ENCODE measurements around the gene EVA1C.
"Not testable (repeated sequence)": the region's sequence is repeated elsewhere in the genome, so short reads cannot be mapped to it uniquely, and the experiment has no call there.

EVA1C gene

DNA sequence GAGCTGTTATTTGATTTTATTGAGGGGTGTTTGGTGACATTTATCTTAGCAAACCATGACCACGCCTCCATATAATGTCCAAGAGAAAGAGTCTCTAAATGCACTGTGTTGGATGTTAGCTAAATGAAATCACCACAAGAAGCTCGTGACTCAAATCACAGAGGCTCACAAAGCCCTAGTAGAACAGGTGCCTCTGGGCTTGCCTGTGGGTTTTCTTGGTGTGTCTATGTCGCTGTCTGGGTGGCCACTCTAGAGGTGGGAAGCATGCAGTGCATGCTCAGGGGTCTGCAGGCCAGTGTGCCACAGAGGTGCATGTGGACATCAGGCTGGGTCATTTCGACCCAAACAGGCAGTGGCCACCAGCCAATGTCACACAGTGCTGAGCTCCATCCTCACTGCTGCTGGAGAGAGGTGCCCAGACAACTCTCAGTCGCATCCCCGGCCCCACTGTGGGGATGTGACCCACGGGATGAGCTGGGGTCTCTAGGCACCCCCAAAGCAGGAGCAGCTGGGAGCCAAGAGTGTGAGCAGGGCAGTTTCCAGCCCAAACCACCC, 94.0 kb downstream of the EVA1C start:
- not testable (repeated sequence) for DNase-seq

- no peak for DNase-seq
Measured at GRCh38 chr21:32507342-32507919, 94.9 kb downstream of the EVA1C start.

DNA sequence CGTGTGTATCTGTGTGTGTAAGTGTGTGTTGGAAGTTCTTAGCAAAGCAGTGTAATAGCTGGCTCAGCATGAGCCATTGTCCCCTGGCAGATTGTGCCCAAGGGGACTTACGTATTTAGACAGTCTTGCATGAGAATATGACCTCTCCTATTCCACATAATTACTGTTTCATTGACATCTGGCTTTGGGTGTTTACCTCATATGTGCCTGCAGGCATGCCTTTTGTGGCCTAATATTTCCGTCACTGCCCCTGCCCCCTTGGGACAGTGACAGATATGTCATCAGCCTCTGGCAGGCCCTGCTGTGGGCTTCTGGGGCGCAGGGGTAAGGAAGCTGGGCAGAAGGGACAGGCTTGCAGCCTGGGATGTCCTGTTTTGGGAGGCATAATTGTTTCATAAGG, 95.5 kb downstream of the EVA1C start:
- DNase-seq = not testable (repeated sequence)

GRCh38 chr21:32508558-32508957, 96.1 kb downstream of the EVA1C start:
- DNase-seq = no peak

- DNase-seq = not testable (repeated sequence)
Measured at GRCh38 chr21:32508975-32509374, 96.5 kb downstream of the EVA1C start.

DNA sequence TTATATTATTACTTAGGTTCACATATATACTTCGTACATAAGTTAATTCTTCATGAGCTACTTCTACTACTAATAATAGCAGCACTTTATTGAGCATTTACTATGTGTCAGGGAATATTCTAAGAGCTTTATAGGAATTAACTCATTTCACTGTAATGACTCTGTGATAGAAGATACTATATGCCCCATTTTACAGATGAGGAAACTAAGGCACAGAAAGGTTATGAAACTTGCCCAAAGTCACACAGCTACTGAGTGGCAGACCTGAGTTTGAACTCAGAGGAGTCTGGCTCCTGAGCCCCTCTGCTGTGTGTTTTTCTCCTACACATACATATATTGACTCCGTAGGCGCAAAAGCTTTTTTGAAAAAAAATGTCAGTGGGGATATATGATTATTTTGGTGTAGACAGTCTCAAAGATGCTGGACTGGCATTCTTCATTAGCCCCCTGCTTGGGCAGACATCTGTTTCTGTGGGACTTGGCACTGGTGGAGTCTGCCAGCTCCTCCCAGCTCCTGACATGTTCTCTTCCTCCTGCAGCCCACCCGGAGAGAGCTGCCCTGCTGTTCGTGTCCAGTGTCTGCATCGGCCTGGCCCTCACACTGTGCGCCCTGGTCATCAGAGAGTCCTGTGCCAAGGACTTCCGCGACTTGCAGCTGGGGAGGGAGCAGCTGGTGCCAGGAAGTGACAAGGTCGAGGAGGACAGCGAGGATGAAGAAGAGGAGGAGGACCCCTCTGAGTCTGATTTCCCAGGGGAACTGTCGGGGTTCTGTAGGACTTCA, 102.0 kb downstream of the EVA1C start:
- DNase-seq = no peak

DNA sequence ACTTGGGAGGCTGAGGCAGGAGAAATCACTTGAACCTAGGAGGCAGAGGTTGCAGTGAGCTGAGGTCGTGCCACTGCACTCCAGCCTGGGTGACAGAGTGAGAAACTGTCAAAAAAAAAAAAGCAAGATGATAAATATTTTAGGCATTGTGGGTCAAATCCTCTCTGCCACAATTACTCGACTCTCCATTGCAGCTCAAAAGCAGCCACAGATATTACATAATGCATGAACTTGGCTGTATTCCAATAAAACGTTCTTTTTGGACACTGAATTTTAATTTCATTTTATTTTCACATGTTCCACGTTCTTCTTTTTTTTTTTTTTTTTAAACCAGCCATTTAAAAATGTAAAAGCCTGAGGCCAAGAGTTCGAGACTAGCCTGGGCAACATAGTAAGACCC, 103.4 kb downstream of the EVA1C start:
- DNase-seq = no peak

GRCh38 chr21:32516756-32517649, 104.5 kb downstream of the EVA1C start:
- DNase-seq = no peak

- DNase-seq = no peak
Measured at GRCh38 chr21:32519945-32520874, 107.7 kb downstream of the EVA1C start.

DNA sequence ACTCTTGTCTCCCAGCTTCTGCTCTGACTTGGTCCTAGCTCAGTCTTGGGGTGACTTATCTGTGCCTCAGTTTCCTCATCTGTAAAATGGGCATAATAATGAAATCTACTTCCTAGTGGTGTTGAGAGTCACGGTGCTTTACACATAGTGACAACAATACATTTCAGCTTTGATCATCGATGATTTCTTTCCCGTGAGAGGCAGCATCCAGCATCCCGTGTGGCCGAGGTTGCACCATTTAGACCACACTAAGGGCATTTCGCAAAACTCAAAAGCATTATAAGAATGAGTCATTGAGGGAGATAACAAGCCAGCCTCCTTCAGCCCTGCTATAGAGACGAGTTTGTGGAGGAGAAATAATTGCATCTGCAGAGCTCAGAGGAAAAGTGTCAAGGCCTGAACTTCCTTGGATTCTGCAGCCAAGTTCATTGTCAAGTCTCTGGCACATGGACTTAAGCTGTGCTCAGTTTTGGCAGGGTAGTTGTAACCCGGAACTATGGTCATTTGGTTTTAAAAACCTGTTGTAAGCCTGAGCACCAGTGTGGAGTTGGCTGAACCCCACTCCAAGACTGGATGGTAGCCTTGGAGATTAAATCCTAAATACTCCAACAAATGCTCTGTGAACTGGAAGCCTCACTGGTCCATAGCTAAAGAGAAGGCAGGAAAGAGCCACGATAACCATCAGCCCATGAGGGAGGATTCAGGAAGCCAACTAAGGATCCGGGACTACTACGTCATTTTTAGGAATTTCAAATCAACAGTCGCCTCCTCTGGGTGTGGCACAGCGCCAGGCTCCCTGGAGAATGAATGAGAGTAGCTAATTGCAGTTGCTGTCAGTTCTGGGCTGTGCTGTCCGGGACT, 108.6 kb downstream of the EVA1C start:
- DNase-seq = no peak

- DNase-seq = no peak
Measured at GRCh38 chr21:32521736-32522355, 109.3 kb downstream of the EVA1C start.

- DNase-seq = no peak
Measured at GRCh38 chr21:32523463-32523862, 111.0 kb downstream of the EVA1C start.

DNA sequence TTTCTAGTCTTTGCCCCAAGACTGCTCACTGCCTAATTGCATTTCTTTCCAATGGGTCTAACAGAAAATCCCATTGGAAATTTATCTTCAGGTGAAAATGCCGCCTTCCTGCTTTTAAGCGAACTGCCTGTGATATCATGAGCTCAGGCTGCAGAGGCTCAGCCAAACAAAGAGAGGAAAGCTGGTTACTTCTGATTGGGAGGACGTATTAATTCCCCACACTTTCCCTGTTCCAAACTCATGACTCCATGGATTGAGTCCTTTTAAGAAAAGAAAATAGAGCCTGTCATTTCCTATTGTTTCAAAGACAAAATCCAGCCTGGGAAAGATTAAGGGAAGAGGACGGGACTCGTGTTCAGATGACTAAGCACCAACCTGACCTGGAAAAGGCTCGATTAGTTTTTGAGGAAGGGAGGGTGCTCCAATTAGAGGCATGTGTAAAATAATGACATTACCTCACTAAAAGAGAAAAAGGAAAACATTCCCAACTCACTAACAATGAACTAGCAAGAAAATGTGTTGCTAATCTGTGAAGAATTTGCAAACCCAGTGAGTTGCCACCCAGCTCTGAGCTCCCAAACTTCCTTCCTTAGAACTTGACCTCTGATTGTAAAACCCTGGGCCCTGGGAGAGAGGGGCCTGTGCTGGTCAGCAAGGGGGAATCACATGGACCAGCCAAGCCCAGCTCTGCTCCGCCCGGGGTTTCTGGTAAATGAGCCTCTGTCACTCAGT, 111.6 kb downstream of the EVA1C start:
- no peak for DNase-seq

- DNase-seq = no peak
Measured at GRCh38 chr21:32525282-32525681, 112.8 kb downstream of the EVA1C start.

GRCh38 chr21:32529679-32530078, 117.2 kb downstream of the EVA1C start:
- no peak for DNase-seq

GRCh38 chr21:32530809-32531208, 118.3 kb downstream of the EVA1C start:
- not testable (repeated sequence) for DNase-seq

- DNase-seq = not testable (repeated sequence)
Measured at GRCh38 chr21:32531561-32531960, 119.1 kb downstream of the EVA1C start.

DNA sequence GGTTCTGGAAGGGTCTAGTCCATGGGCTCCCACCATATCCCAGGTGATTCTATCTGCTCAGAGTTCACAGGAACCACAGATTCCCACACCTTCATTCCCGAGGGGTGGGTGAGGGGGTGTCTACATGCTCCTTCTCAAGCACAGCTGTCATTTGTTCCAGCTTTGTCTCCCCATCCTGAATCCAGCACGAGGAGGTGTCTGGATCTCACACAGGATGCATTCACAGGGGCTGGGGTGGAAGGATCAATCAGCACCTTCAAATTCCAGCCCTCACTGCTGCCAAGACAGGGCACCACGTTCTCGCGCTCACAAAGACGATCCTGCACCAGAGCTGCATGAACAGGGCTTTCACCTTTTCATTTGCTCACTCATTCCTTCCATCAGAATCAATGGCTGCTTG, 120.1 kb downstream of the EVA1C start:
- no peak for DNase-seq

- no peak for DNase-seq
Measured at GRCh38 chr21:32533053-32533452, 120.5 kb downstream of the EVA1C start.

- DNase-seq = no peak
Measured at GRCh38 chr21:32533611-32534010, 121.1 kb downstream of the EVA1C start.

Measured in effector CD8-positive, alpha-beta T cell (primary cell).